Astrocyte of the spinal cord (primary cell): ENCODE measurements around the gene WHAMM.
A peak's percentile ranks its signal among the peaks of the same experiment; 100 is the strongest.

Experiments
- DNase-seq: peaks from one replicate; pipeline ENCODE4 v3.0.0; 2011; ENCODE audit warnings: low read depth, low spot score
- H3K4me3 ChIP-seq: 2 replicates; pipeline ENCODE4 v1.5.1; 2011; ENCODE audit warnings: low read depth, mild to moderate bottlenecking, low read length, moderate library complexity
- CTCF ChIP-seq: IDR thresholded peaks from 2 replicates; pipeline ENCODE4 v1.5.1; 2012; ENCODE audit warnings: low read depth, mild to moderate bottlenecking, low read length, inconsistent platforms
- in situ Hi-C: cut with HindIII; loops from 2 replicates; pipeline ENCODE4 v1.10.0; 2017; ENCODE audit warnings: low sequenced_read_pairs

WHAMM gene

GRCh38 chr15:82823049-82823448, 13.6 kb downstream of the WHAMM start:
- no peak for DNase-seq
- no peak for TF ChIP-seq CTCF
- H3K4me3 ChIP-seq, result no peak overlapping the region
- in situ Hi-C loops, result no loop called here

GRCh38 chr15:82828075-82828474, 18.6 kb downstream of the WHAMM start:
- no peak for TF ChIP-seq CTCF
- H3K4me3 ChIP-seq, result no peak overlapping the region
- DNase-seq, result no peak

GRCh38 chr15:82829234-82829633, 19.8 kb downstream of the WHAMM start:
- in situ Hi-C loops, result no loop called here
- H3K4me3 ChIP-seq, result no peak overlapping the region
- no peak for TF ChIP-seq CTCF
- no peak for DNase-seq

More at GRCh38 chr15:82828075-82828474, 18.6 kb downstream of the WHAMM start:
- in situ Hi-C loops, result no loop called here

GRCh38 chr15:82830427-82831173, 21.2 kb downstream of the WHAMM start:
- H3K4me3 ChIP-seq, result no peak overlapping the region
- in situ Hi-C loops, result no loop called here
- no peak for TF ChIP-seq CTCF
- DNase-seq, result no peak

- no peak overlapping the region for H3K4me3 ChIP-seq
- no peak for TF ChIP-seq CTCF
- DNase-seq, result no peak
- in situ Hi-C loops, result no loop called here
These were observed 22.6 kb downstream of the WHAMM start for GRCh38 chr15:82831894-82832600.

- no peak overlapping the region for H3K4me3 ChIP-seq
- no peak for TF ChIP-seq CTCF
- DNase-seq, result peak; percentile 93
- in situ Hi-C loops, result no loop called here
These were observed 23.4 kb downstream of the WHAMM start for GRCh38 chr15:82832601-82833361.
